HG03442 (cell line): ENCODE measurements around the gene SCRN2.

ENCODE experiments used
- ATAC-seq: cut with Tn5 transposase; IDR thresholded peaks from one replicate; pipeline ENCODE4 v1.9.1; 2021; ENCODE audit warnings: mild to moderate bottlenecking, moderate library complexity; ENCODE audit not compliant: unreplicated experiment

SCRN2 gene

DNA sequence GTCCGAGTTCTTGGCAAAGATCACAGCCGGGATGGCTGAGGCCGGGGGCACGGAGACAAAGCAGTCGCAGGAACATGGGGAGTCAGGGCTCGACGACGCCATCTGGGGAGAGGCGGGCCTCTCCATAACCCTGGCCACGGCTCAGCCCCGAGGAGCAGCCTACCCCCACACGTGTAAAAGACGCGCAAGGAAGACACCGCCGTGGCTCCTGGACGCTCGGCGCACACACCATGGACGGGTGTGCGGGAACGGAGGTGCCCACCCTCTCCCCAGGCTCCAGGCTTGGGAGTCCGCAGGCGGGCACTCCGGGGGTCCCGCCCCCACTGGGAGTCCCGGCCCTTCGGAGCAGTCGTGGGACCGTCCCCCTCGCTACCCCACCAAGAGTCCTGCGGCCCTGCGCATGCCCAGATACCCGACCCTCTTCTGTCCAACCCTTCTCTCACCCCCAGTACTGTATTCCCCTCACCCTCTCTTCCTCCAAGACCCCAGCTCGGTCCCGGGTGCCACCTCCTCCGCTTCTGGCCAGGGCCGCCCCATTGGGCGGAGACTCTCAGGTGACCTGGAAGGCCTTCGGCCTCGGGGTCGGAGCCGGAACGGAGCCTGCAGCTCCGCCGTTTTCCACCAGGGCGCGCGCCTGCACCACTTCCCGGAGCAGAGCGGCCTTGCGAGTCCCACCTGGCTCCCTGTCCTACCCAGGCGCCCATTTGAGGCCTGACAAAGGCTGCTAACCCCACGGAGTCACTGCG, at the start of gene SCRN2:
SCRN2 (minus strand) TSS at position 532 of the 746 bp plus-strand sequence; CDS start at position 102, 430 bp downstream.
- peak; percentile 77 for ATAC-seq

DNA sequence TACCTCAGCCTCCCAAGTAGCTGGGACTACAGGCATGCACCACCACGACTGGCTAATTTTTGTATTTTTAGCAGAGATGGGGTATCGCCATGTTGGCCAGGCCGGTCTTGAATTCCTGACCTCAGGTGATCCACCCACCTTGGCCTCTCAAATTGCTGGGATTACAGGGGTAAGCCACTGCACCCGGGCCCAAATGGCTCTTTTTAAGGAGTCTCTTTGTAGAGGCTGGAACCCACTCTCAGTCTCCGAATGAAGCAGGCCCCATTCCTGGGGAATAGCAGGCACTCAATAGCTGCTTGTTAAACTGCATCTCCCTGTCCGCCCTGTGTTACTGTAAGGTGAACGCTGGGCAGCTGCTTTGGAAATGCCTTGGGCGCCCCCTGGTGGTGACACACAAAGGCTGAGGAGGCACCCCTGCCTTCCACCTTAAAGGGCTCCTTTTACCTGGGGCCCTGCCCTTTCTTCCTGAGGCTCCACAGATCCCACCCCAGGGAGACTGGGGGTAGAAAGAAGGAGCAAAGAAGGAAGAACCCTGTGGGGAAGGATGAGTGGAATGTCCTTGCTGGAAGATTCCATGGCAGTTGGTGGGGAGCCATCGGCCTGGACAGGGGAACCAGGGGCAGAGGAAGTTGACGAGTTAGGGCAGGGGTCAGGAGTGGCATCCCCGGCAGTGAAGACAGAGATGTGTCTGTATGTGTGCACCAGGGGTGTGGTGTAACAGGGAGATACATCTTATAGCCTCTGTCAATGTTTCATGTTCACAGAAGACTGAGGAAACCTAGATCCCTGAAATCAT, 48.9 kb upstream of the SCRN2 start:
- ATAC-seq, result no peak

DNA sequence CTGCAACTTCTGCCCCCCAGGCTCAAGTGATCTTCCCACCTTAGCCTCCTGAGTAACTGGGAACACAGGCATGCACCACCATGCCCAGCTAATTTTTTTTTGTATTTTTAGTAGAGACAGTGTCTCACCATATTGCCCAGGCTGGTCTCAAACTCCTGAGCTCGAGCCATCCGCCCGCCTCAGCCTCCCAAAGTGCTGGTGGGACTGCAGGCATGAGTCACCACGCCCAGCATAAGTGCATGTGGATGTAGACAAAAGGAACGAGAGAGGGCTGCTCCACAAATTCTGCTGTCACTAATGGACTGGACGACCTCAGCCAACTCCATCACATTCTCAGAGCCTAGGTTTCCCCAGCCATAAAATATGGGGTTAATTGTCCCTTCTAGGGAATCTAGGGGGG, 47.2 kb upstream of the SCRN2 start:
- ATAC-seq, result no peak

DNA sequence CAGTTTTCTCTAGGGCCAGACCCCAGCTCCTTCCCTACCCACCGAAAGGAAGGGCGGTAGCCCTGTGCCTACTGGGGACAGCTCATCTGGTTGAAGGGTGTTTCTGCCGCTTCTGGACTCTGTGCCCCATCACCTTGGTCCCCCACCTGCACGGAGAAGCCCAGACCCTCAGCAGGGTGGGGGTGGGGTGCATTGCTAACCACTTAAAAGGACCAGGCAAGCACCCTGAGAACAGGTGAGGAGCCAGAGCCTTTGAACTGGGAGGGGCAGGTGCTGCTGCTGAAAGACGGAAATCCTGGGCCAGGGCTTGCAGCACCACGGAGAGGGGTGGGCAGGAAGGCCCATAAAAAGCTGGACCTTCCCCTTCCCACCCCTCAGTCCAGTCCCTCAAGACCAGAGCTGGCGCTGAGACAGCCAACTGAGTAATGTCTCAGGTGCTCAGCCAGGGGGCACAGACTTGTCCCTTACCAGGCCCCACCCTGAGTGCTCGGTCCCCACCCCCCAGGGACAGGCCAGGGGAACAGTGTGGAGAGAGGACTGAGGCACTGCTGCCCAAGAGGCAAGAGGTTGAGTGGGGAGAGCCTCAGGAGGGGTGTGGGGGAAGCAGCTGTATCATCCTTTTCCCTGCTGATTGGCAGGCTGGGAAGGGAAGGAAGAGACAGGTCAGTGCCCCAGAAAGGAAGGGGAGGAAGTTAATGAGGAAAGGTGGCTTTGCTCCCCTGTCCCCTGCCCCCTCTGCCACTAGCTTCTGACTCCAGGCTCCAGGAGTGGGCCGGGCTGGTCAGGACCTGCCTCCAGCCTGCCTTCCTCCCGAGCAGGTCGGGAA, 44.0 kb upstream of the SCRN2 start:
- ATAC-seq, result no peak

DNA sequence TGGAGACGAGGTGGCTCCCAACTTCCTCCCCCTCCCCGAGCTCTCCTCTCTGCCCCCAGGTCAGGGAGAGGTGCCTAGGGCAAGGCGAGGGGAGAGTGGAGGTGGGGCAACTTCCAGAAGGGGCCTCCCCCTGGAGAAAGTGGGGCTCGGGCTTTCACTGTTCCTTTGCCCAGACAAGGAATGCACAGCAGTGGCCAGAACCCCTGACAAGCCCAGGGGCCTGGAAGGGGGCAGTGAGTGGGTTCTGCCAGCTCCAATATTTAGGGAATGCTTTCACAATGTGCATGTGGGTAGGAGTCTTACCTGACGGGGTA, 43.3 kb upstream of the SCRN2 start:
- no peak for ATAC-seq

DNA sequence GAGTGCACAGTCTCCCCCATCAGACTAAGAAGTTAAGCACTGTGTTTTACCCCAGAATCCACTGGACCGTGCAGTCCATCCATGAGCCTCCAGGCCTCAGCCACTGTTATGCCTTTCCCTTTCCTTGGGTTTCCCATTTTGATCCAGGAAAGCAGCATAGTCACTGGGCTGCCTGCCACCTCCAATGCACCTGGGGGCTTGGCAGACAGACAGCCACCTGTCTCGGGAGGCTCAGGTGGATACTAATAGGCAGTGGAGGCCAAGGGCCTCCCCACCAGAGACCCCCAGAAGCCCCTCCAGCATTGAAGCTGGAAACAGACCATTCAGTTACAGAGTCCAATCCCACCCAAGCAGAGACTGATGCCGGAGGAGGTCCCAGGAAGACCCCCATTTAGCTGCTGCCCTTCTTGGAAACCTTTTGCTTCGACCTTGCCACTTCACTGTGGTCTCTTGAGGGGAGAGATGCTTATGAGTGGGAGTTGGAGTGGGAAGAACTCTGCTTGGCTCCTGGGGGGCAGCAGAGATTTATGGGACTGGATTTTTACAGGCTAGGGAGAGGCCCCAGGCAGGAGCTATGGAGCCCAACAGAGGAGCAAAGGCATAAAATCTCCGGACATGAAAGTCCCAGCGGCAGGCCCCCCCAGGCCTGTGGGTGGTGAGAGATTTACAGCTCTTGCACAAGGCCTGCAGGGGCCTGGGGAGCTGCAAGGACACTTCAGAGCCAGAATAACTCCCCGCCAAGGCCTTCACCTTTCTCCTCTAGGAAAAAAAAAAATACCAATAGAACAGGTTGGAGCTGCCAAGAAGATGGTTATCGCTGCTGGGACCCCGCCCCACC, 42.7 kb upstream of the SCRN2 start:
- ATAC-seq, result no peak

DNA sequence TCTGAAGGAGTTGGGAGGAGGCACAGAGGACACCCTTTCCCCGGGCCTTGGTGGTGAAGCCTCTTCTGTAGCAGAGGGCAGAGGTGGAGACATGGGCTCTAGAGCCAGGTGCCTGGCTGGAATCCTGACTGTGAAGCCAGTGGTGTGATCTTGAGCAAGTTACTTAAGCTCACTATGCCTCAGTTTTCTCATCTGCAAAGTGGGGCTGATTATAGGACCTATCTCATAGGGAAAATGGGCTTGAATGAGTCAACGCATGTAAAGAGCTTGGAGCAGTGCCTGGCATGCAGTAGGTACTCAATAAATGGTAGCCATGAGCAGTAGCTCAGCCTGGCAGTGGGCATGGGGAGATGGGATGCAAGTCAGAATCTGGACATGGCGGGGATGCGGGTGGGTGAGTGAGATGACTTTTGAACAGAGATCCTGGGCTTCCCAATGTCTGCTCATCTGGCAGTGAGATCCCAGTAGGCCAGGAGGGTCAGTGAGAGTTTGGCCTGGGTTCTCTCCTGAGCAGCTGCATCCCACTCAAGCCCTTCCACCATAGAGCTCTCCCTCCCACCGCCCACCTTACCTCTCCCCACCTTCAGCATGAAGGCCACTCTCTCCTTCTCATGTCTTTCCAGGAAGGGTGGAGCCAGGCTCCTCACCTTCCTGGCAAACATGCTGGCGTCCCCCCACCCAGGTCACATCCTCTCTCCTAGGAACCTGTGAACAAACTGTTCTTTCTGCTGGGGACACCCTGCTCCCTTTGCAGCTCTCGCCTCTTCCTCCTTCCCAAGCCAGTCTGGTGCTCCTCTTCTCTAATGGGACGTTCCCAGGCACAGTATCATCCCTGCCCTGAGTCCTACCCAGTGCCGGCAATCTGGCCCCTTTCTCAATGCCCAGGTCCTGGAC, 41.9 kb upstream of the SCRN2 start:
- ATAC-seq, result no peak

DNA sequence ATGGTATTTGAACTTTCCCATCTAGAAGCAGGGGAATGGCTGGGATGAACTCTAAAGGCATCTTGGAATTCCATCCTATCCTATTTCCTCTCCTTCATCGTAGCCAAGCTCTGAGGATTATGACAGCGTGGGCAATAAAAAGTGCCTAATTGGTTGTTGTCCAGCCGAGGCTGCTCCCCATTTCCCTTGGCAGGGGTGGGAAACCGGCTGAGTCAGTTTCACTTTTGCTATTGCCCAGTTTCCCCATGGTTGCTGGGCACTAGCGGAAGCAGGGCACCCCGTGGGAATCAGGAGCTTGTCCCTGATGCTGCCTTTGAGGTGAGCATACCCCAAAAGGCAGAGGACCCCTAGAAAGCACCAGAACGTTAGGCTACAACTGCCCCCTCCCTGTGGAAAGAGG, 41.2 kb upstream of the SCRN2 start:
- ATAC-seq, result no peak

DNA sequence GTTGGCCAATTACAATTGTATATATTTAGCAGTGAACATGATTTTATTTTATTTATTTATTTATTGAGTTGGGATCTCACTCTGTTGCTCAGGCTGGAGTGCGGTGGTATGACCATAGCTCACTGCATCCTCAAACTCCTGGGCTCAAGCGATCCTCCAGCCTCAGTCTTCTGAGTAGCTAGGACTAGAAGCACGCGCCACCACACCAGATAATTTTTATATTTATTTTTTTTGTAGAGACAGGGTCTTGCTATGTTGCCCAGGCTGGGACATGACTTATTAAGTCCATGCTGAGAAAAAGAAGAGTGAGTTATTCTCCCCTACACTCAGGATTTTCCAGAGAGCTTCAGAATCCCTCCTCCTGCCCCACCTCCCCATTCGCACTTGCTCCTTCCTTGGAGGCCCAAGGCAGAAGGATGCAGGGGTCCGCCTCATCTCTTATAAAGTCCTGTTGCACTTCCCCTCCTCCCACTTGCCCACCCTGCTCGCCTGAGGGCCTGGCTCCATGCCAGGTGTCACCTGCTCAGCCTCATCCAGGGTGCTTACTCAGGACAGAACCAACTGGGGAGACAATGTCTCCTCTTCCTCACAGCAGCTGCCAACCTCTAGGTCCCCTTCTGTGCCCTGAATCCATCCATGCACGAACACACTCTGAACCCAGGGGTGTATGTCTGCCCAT, 38.8 kb upstream of the SCRN2 start:
- no peak for ATAC-seq

DNA sequence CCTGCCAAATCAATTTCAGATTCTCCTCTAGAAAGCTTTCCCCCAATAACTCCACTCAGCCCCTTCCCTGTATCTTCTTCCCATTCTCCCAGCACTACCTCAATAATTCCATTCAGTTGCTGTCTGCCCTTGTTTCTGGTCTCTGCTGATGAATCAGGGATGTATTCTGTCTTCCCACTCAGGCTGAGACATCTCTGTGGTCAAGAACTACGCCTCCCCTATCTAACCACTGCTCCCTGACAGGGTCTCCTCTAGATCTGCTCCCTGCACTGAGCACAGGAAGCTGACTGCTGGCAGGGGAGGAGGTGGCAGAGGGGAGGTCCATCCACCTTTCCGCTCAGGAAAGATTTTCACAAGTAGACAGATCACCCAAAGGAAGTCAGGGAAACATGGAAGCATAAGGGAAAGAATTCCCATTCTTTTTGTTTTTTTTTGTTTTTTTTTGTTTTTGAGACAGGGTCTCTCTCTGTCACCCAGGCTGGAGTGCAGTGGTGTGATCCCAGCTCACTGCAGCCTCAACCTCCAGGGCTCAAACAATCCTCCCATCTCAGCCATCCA, 38.0 kb upstream of the SCRN2 start:
- no peak for ATAC-seq

DNA sequence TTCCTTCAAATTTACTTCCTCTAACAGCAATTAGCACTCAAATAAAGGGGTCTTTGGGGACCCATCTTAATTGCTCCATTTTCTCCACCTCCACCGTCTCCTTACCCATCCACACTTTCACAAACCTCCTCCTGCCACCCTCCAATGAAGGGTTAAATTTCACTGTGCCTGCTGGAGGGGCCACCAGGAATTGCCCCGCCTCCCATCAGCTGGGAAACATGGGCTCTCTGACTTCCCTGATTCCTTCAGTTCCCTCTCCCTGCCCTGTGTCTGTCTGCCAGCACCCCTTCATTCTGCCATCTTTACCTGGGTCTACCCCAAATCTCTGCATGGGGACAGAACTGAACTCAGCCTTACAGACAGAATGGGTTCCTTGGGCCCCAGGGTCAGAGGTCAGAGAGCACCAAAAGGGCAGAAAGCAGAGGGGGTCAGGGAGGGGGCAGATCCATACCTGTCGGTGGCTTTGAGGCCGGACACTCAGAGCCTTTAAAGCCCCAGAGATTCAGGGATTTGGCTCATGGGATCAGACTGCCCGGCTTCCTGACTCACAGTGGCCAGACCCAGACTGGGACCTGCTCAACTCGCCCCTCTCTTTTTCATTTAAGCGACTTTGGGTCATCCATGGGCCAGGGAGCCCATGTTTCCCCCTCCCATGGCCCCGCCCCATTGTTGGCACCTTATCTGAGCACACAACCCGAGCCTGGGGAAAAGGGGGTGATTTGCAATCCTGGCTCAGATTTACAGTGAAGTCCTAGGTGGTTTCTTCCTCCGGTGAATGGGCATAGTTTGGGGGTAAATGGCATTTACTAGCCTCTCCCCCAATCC, 37.3 kb upstream of the SCRN2 start:
- no peak for ATAC-seq

DNA sequence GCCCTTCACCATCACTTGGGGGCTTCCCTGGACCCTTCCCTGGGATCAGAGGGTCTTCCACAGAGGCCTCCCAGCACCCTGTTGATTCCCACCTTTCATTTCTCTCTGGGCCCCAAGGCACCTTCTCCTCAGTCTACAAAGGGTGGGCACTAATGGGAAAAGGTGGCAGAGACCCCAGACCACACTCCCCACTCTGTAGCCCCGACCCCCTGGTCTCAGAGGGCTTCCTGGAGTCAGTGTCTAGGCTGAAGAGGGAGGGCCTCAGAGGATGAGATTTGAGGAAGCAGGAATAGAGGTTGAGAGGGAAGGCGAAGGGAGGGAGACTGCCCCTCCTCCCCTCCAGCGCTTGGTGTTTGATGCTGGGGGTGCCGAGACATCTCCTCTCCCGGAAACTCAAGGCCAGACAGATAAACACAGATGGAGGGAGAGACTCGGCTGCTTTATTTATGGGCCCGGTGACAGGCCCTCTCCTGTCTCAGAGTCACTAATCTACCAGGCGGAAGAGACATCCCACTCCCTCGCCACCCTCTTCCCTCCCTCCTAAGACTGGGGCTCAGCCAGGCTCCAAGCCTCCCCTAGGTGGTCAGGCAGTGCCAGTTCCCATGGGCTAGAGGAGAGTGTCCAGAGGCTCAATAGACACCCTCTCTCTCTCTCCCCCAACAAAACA, 36.4 kb upstream of the SCRN2 start:
- no peak for ATAC-seq

DNA sequence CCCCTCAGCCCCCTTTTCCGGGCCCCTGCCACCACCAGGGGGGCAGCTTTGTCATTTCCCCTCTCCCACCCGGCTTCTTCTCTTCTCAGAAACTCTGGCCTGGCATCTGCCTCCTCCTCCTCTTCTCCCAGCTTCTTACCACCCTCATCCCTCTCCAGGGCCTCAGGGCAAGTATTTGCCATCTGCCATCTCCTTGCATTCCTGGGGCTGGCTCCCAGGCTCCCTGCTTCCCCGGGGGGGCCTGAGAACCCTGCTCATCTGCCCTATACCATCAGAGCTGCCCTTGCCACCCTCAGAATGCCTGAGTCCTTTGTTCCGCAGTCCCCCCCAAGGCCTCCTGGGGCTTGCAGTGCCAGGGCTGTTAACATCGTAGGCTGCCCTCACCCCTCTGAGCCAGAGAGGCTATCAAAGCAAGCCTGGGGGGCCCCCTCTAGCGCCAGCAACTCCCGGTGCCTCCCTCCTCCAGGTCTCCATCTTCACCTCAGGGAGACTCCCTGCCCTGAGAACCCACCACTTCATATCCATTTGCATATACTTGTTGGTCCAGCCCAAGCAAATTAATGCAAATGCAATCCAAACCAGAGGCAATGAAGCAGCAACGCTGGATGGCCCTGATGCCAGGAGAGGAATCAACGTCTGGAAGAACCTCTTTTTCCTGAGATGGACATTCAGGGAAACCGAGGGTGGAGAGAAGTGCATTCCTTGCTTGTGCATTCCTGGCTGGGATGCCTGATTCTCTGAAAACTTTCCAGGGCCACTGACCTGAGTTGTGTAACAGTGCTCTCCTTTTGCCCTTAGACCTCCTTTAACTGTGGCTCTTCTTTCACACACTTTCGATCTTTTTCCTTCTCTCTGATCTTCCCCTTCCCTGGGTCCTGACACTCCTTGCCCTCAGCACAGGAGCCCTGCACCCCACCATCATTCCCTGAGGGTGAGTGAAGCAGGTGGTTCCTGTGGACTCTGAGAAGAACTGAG, 34.2 kb upstream of the SCRN2 start:
- ATAC-seq, result no peak

DNA sequence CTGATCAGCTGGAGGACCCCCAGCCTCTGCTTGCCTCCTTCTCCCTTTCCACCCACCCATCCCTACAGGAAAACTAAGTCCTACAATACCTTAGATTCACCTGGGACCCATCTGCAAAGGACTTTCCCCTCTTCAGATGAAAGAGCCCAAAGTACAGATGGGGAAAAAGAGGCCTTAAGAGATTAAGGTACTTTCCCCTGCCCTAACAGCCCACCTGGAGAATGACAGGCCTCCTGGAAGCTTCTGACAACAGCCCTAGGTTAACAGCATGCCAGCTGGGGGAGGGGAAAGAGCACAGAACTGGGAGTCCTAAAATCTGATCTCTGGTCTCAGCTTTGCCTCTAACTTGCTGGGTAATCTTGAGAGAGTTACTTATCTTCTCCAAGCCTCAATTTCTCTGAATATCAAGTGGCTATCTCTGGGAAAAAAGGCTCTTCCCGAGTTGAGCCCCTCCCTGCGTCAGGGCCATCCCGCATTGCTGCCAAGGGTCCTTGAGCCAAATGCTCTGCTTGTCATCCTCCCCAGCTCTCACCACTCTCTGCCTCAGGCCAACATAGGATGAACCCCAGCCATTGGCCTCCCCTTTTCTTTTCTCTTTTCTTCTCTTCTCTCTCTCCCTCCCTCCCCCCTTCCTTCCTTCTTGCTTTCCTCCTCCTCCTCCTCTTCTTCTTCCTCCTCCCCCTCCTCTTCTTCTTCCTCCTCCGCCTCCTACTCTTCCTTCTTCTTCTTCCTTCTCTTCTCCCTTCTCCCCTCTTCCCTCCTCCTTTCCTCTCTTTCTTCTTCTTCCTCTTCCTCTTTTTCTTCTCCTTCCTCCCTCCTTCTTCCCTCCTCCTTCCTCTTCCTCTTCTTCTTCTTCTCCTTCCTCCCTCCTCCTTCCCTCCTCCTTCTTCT, 32.4 kb upstream of the SCRN2 start:
- no peak for ATAC-seq

DNA sequence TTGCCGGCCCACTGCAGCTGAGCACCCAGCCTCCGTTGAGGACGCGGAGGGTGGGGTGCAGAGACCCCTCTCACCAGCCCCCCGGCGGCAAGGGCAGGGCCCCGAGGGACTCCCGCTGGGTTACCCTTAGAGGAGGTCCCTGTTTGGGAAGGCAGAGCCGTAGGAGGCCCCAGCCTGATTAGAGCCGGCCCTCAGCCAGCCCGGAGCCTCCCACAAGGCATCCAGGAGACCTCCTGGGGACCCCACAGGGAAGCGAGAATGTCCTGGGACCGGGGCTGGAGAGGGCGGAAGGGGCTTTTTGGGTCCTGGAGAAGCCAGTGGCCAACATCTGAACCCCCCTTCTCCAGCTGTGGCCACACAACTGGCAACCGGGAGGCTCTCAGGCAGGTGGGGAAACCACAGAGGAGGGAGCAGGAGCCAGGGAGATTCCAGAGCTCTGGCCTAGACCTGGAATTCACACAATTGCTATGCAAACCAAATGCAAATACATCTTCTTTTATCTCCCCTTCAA, 31.6 kb upstream of the SCRN2 start:
- no peak for ATAC-seq
